HepG2 (cell line): Measurements from ENCODE around the gene PLEKHG4B. TPM values are rescaled to one million over a fixed set of nuclear protein-coding genes. Genes with fewer than 3 reads are reported as not detected.

ENCODE experiments used
- ATAC-seq: fragments of 200-7000 bp; cut with Tn5 transposase; 3 replicates; pipeline ENCODE4 v1.9.1; 2020; ENCODE audit warnings: mild to moderate bottlenecking, moderate library complexity
- BruUV-seq: library from RNA; stranded (reverse); fragments of 400-500 nt; replicated peaks from 2 replicates; lab custom pipeline; 2021; lab: Mats Ljungman, UMichigan
- CTCF ChIA-PET: fragments of 300-600 bp; formaldehyde crosslinking; extraction: SDS; loops from one replicate; lab custom pipeline; 2021; ENCODE audit warnings: low total read pairs, inconsistent platforms, low intra/inter-chr PET ratio; lab: Yijun Ruan, JAX
- POLR2A ChIA-PET: fragments of 350-600 bp; sonication (Branson Sonifier 250); formaldehyde crosslinking; loops from one replicate; lab custom pipeline; 2020; ENCODE audit warnings: antibody characterized with exemption, inconsistent platforms; lab: Yijun Ruan, JAX
- DNase-seq: peaks from one replicate; pipeline ENCODE4 v3.0.0-alpha.2; 2015; ENCODE audit warnings: low spot score
- FAIRE-seq: peaks from 3 replicates; lab custom pipeline; 2011; peaks lifted over from hg19 to GRCh38; lab: Jason Lieb, UNC
- H2AFZ ChIP-seq: one replicate; pipeline ENCODE4 v1.6.1; 2011; ENCODE audit warnings: low read length, inconsistent platforms
- H3K27ac ChIP-seq: fragments of 300-600 bp; 3 replicates; pipeline ENCODE4 v1.8.0; 2011; ENCODE audit warnings: mixed run types, mild to moderate bottlenecking, mixed read lengths, low read length, inconsistent platforms; ENCODE audit not compliant: insufficient read depth; ENCODE audit errors: extremely low read length
- H3K27me3 ChIP-seq, 2 experiments: fragments of 200-600 bp in 1 of 2; 2 replicates in 1 of 2; 3 replicates in 1 of 2; pipeline versions ENCODE4 v1.6.0 to v1.8.0; 2011; ENCODE audit warnings: low read length in 2 of 2, mild to moderate bottlenecking in 2 of 2, moderate library complexity in 2 of 2, inconsistent platforms in 1 of 2; ENCODE audit not compliant: insufficient read depth in 2 of 2, control insufficient read depth in 1 of 2
- H3K36me3 ChIP-seq, 2 experiments: fragments of 200-600 bp in 1 of 2; replicated peaks in 1 of 2; 2 replicates in 1 of 2; 3 replicates in 1 of 2; pipeline versions ENCODE4 v1.5.1 to v1.8.0; 2011; ENCODE audit warnings: low read length in 2 of 2, inconsistent platforms in 1 of 2; ENCODE audit not compliant: insufficient read depth in 2 of 2, control insufficient read depth in 1 of 2
- H3K4me1 ChIP-seq: 2 replicates; pipeline ENCODE4 v1.5.1; 2012; ENCODE audit warnings: low read length, inconsistent platforms; ENCODE audit not compliant: insufficient read depth
- H3K4me2 ChIP-seq: 2 replicates; pipeline ENCODE4 v1.6.0; 2011; ENCODE audit warnings: low read depth, low read length, inconsistent platforms
- H3K4me3 ChIP-seq, 3 experiments: fragments of 200-600 bp in 1 of 3; sonication (generic), shearing (Covaris generic) in 1 of 3; replicated peaks in 1 of 3; 2 replicates each; pipeline ENCODE4 v1.5.1; 2011 to 2016; ENCODE audit warnings: low read length in 3 of 3, inconsistent platforms in 2 of 3, low read depth in 2 of 3, mild to moderate bottlenecking in 2 of 3, control low read depth in 1 of 3, mixed read lengths in 1 of 3; ENCODE audit not compliant: insufficient read depth in 1 of 3
- H3K79me2 ChIP-seq: one replicate; pipeline ENCODE4 v1.6.1; 2011; ENCODE audit warnings: low read length, inconsistent platforms; ENCODE audit not compliant: insufficient read depth
- H3K9ac ChIP-seq: 2 replicates; pipeline ENCODE4 v1.6.0; 2011; ENCODE audit warnings: mild to moderate bottlenecking, low read depth, low read length, inconsistent platforms; ENCODE audit not compliant: insufficient read depth
- H3K9me3 ChIP-seq: 2 replicates; pipeline ENCODE4 v1.5.1; 2012; ENCODE audit warnings: mild to moderate bottlenecking, low read length
- H4K20me1 ChIP-seq: 2 replicates; pipeline ENCODE4 v1.6.0; 2011; ENCODE audit warnings: inconsistent platforms, mild to moderate bottlenecking, low read length, moderate library complexity; ENCODE audit not compliant: insufficient read depth
- AKNA ChIP-seq: sonication (generic); formaldehyde crosslinking; IDR thresholded peaks from 2 replicates; pipeline ENCODE4 v1.4.0; 2020; ENCODE audit warnings: missing genetic modification reagents, borderline replicate concordance
- ELF1 ChIP-seq: sonication (generic); formaldehyde crosslinking; IDR thresholded peaks from 2 replicates; pipeline ENCODE4 v1.4.0; 2020; ENCODE audit warnings: missing genetic modification reagents
- ELK4 ChIP-seq: sonication (generic); formaldehyde crosslinking; IDR thresholded peaks from 2 replicates; pipeline ENCODE4 v1.9.0; 2021; ENCODE audit warnings: missing genetic modification reagents, borderline replicate concordance
- ETS1 ChIP-seq: sonication (generic); formaldehyde crosslinking; IDR thresholded peaks from 2 replicates; pipeline ENCODE4 v1.4.0; 2020; ENCODE audit warnings: missing genetic modification reagents
- HMGA1 ChIP-seq: sonication (generic); formaldehyde crosslinking; conservative IDR thresholded peaks from 2 replicates; pipeline ENCODE4 v1.4.0; 2020; ENCODE audit warnings: missing genetic modification reagents
- HOXA5 ChIP-seq: sonication (generic); formaldehyde crosslinking; IDR thresholded peaks from 2 replicates; pipeline ENCODE4 v1.4.0; 2020; ENCODE audit warnings: missing genetic modification reagents
- IKZF5 ChIP-seq: IDR thresholded peaks from 2 replicates; pipeline ENCODE4 v1.6.1; 2018; ENCODE audit warnings: missing genetic modification reagents, mild to moderate bottlenecking, missing compliant biosample characterization
- NFYB ChIP-seq: sonication (generic); formaldehyde crosslinking; IDR thresholded peaks from 2 replicates; pipeline ENCODE4 v1.4.0; 2020; ENCODE audit warnings: missing genetic modification reagents
- NR2F2 ChIP-seq: IDR thresholded peaks from 2 replicates; pipeline ENCODE4 v1.6.1; 2012; ENCODE audit warnings: low read depth, inconsistent platforms, borderline replicate concordance
- POLR2G ChIP-seq: fragments of 200-400 bp; formaldehyde crosslinking; IDR thresholded peaks from 2 replicates; pipeline ENCODE4 v1.6.1; 2018; ENCODE audit warnings: mild to moderate bottlenecking, low read depth, low read length, moderate library complexity
- RFX1 ChIP-seq: fragments of 450-650 bp; IDR thresholded peaks from 2 replicates; pipeline ENCODE4 v1.6.1; 2017
- SP140L ChIP-seq: sonication (generic); formaldehyde crosslinking; IDR thresholded peaks from 2 replicates; pipeline ENCODE4 v1.4.0; 2020; ENCODE audit warnings: missing genetic modification reagents, borderline replicate concordance
- YY1 ChIP-seq: IDR thresholded peaks from 2 replicates; pipeline ENCODE4 v1.6.1; 2011; ENCODE audit warnings: low read length, low read depth, moderate library complexity, mild to moderate bottlenecking; ENCODE audit not compliant: insufficient read depth, insufficient replicate concordance
- ZBTB3 ChIP-seq: sonication (generic); formaldehyde crosslinking; IDR thresholded peaks from 2 replicates; pipeline ENCODE4 v1.4.0; 2020; ENCODE audit warnings: low read depth, mild to moderate bottlenecking, moderate library complexity, missing genetic modification reagents, borderline replicate concordance
- ZNF263 ChIP-seq: sonication (generic); formaldehyde crosslinking; IDR thresholded peaks from 2 replicates; pipeline ENCODE4 v1.4.0; 2020; ENCODE audit warnings: missing genetic modification reagents
- ZNF639 ChIP-seq: conservative IDR thresholded peaks from 2 replicates; pipeline ENCODE4 v1.6.1; 2018; ENCODE audit warnings: missing genetic modification reagents
- WGBS: methylation state at CpG from one replicate; pipeline ENCODE4 v1.1.6; 2017; ENCODE audit warnings: low lambda C conversion rate; 5-methylcytosine and 5-hydroxymethylcytosine counted together
- in situ Hi-C: cut with HindIII; loops from 2 replicates; pipeline ENCODE4 v1.10.0; 2017; ENCODE audit warnings: low pct_unique_long_range_greater_than_20kb; ENCODE audit not compliant: extremely low pct_ligation_motif_present
- intact Hi-C: fragments of 100-400 bp; cut with micrococcal nuclease; formaldehyde crosslinking; loops from one replicate; pipeline ENCODE4 v1.10.0; 2022; ENCODE audit not compliant: unreplicated experiment
- polyA plus RNA-seq, 8 experiments: library from polyadenylated mRNA; depleted of rRNA in 3 of 8; stranded (reverse) in 7 of 8; unstranded in 1 of 8; fragments of >200 nt; fragmentation: Illumina TruSeq in 4 of 8; extraction: Trizol in 4 of 8; gene quantifications; 2 replicates each; pipeline versions ENCODE4 v1.2.1 to v1.2.3, GENCODE V29; 2011 to 2016; ENCODE audit warnings: low read depth in 4 of 8, missing spikeins in 1 of 8, mixed read lengths in 1 of 8; ENCODE audit not compliant: insufficient read depth in 1 of 8
- total RNA-seq, 5 experiments: library from RNA; depleted of rRNA; stranded (reverse); fragments of >200 nt; fragmentation: Illumina TruSeq; extraction: Trizol; gene quantifications; 2 replicates each; pipeline ENCODE4 v1.2.3, GENCODE V29; 2016; ENCODE audit warnings: low read depth in 1 of 5

Gene PLEKHG4B
- total and polyA plus RNA-seq, 2 of the 13 experiments (the other 11 are each of a cell fraction or from before 2014, with no cell fraction given), result 0.09 TPM; not detected in 1

- H2AFZ ChIP-seq, result no peak overlapping the region
- no peak overlapping the region for H3K27ac ChIP-seq
- TF ChIP-seq HOXA5, result no peak
- no peak for TF ChIP-seq RFX1
- no peak for TF ChIP-seq IKZF5
- no peak for TF ChIP-seq ZNF263 (CRISPR knock-in tag)
- no peak for TF ChIP-seq AKNA (CRISPR knock-in tag)
- TF ChIP-seq ELF1, result no peak
- no peak for TF ChIP-seq YY1
- no peak for TF ChIP-seq NR2F2
- TF ChIP-seq ELK4 (CRISPR knock-in tag), result no peak
- TF ChIP-seq SP140L (CRISPR knock-in tag), result no peak
- TF ChIP-seq HMGA1 (CRISPR knock-in tag), result no peak
- no peak for TF ChIP-seq ZNF639 (CRISPR knock-in tag)
- no peak for TF ChIP-seq NFYB
- TF ChIP-seq POLR2G, result no peak
- TF ChIP-seq ETS1 (CRISPR knock-in tag), result no peak
- TF ChIP-seq ZBTB3 (CRISPR knock-in tag), result no peak
- ChIA-PET CTCF (no interaction called here), POLR2A (no interaction called here)
- H3K79me2 ChIP-seq, result no peaks in the 10 kb centered on the region
- no peak overlapping the region for H3K4me3 ChIP-seq
- peak; percentile 15; the same call in 2 of the 3 replicates for ATAC-seq
- FAIRE-seq, result no peak
- no peak overlapping the region for H3K9ac ChIP-seq
- intact Hi-C loops (no loop called here), in situ Hi-C loops (no loop called here)
- BruUV-seq, result no TSS peak
- WGBS, result 0% methylated on average over 1 of the region's 7 CpGs
- H3K36me3 ChIP-seq, result no peaks in the 10 kb centered on the region
- no peaks in the 10 kb centered on the region for H3K9me3 ChIP-seq
- no peak overlapping the region for H3K4me2 ChIP-seq
- H3K27me3 ChIP-seq, result peaks cover 8 to 44% of the 10 kb centered on the region in 2 experiments
- H4K20me1 ChIP-seq, result no peaks in the 10 kb centered on the region
- no peak for DNase-seq
- no peaks in the 10 kb centered on the region for H3K4me1 ChIP-seq
These were observed 71.3 kb downstream of the PLEKHG4B start for GRCh38 chr5:163338-163620.
